SKM-1 (cell line): Measurements from ENCODE around the gene ARHGAP35.
"Not testable (repeated sequence)": the region's sequence is repeated elsewhere in the genome, so short reads cannot be mapped to it uniquely, and the experiment has no call there.

ENCODE experiments used
- DNase-seq: peaks from one replicate; lab custom pipeline; 2025; ENCODE audit not compliant: unreplicated experiment; lab: John Stamatoyannopoulos, UW

The ARHGAP35 gene

DNA sequence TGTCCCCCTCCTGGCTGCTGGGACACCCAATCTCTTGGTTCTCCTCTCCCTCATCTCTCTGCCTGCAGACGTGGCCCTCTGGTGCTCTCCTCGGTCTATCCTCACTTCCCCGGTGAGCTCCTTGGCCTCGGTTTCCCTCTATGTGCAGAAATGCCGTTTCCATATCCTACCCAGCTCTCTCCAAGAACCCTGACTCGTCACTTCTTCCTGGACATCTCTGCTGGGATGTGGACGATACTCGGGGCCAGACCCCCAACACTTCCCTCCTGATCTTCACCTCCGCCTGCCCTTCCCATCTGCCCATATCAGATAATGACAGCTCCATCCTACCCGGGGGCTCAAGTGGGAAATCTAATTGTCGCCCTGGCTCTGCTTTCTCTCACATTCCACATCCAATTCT, 18.0 kb upstream of the ARHGAP35 start:
- no peak for DNase-seq

DNA sequence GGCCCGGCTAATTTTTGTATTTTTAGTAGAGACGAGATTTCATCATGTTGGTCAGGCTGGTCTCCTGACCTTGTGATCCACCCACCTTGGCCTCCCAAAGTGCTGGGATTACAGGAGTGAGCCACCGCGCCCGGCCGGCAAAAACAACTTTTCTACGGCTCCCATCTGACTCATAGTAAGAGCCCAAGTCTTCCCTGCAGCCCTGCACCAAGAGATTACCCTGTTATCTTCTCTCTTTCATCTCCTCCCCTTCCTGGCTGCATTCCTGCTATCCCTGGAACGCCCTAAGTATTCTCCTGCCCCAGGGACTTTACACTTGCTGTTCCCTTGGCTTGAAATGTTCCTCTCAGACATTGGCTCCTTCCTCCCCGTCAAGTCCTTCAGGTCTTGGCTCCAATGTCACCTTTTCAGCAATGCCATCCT, 16.7 kb upstream of the ARHGAP35 start:
- no peak for DNase-seq

DNA sequence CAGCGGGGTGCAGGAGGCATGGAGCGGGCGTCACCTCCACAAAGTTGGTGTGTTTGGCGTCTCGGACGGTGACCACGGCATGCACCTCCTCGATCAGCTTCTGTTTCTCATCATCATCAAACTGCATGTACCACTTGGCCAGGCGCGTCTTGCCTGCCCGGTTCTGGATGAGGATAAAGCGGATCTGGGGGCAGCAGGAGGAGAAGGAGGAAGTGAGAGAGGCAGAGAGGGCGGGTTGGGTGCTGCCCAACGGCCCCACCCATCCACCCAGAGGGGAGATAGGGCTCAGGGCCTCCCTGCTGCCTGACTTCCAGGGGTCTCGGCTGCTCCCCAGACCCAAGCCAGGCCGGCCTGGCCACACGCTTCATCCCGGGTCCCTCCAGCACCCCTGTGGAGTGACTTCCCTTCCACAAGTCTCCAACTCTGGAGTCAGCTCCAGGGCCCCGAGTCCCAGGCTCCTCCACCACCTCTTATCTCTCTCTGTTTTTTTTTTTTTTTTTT, 14.8 kb upstream of the ARHGAP35 start:
- DNase-seq = no peak

DNA sequence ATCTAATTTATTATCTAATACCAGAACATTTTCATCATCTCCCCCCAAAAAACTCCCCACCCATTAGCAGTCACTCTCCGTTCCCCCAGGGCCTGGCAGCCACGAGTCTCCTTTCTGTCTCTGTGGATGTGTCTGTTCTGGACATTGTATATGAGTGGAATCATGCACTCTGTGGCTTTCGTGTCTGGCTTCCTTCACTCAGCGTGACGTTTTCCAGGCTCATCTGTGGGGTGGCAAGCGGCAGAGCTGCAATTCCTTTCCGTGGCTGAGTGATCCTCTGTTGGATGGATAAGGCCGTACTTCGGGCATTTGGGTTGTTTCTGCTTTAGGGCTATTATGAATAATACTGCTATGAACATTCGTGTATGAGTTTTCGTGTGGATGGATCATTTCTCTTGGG, 13.3 kb upstream of the ARHGAP35 start:
- no peak for DNase-seq

DNA sequence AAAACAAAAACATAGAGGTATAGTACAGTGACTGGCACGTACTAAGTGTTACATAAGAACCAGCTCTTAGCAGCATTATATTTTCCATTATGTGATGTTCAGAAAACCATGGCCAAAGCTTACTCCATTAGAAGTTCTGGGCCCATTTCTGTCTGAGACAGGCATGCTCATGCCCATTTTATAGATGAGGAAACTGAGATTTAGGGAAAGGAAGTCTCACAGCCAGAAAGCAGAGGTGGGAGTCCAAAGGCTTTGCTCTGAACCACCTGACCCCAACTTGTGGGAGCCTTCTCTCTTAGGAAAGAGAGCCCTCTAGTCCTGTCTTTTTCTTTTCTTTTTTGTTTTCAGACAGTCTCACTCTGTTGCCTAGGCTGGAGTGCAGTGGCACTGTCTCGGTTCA, 12.4 kb upstream of the ARHGAP35 start:
- DNase-seq = no peak

DNA sequence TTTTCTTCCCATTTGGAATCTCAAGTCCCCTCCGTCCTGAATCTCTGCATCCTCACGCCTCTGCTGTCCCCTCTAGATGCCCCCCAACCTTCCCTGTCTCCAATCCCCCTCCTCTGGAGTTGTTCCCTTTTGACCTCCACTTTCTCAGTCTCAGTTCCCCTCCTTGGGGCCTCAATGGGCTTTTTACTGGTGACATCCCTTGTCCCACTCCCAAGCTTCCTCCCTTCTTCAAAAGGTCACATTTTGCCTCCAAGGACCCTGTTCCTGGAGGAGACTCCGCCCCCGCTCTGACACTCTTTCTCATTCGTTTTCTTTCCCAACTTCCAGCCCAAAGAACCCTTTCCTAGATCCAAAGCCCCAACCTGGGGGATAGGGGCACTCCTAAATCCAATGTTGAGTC, 11.2 kb upstream of the ARHGAP35 start:
- no peak for DNase-seq

DNA sequence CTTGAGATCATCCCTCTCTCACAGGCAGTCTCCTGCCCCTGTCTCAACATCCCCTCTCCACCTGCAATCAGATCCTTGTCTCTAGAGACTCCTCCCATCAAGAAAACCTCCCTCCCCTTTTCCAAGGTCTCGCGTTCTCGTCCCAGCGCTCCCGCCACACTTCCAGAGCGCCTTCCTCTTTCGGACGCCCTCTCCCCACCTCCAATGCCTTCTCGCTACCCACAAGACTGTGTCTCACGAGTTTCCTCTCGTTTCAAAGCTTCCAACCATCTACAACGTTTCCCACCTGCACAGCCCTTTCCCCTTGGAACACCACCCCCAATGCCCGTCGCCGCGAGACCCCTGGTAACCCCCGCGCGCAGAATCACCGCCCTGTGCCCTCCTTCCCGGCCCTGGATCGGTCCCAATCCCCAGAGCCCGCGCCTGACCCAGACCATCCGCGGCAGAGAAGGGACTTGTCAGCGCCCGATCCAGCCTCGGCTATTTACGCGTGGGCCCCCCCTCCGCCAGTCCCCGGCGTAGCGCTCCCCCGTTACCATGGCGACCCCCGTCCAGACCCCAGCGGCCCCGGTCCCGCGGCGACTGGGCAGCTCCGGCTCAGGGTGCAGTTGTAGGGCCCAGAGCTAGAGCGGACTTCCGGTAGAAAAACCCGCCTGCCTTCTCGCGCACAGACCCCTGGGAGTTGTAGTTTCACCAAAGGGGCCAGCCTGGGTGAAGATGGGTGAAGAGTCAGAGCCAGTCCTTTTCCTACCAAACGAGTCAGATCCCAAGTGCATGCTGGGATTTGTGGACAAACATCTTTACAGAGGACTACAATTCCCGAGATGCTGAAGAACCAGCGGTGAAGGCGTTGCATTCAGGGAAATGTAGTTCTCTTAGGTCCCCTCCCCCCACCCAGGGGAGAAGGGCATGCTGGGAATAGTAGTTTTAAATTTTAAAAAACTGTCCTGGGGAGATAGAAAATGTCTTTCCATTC, 10.3 kb upstream of the ARHGAP35 start, which contains the start of gene AP2S1:
Gene AP2S1, minus strand, starts transcription at position 619 of the 976 bp plus-strand sequence. Its CDS starts 80 bp downstream, at position 539.
- DNase-seq = peak; percentile 51

DNA sequence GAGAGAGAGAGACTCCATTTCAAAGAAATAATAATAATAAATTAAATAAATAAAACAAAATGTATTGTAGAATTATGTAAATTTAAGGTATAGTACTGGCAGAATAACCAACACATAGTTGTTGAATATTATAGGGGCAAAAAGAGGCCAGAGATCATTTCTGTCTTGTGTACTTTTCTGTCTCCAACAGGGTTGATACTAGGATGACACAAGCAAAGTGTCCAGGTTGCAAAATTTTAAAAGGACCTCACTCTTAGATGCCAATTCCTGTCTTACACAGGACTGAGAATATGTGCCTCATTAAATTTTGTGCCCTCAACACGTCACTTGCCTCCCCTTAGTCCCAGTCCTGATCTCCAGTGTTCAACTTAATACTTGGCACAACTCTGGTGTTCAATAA, 8.0 kb upstream of the ARHGAP35 start:
- DNase-seq = no peak

DNA sequence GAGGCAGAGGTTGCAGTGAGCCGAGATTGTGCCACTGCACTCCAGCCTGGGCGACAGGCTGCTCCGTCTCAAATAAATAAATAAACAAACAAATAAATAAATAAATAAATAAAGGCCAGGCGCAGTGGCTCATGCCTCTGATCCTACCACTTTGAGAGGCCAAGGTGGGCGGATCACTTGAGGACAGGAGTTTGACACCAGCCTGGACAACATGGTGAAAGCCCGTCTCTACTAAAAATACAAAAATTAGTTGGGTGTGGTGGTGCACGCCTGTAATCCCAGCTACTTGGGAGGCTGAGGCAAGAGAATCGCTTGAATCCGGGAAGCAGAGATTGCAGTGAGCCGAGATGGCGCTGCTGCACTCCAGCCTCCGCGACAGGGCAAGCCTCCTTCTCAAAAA, 6.1 kb upstream of the ARHGAP35 start:
- not testable (repeated sequence) for DNase-seq

DNA sequence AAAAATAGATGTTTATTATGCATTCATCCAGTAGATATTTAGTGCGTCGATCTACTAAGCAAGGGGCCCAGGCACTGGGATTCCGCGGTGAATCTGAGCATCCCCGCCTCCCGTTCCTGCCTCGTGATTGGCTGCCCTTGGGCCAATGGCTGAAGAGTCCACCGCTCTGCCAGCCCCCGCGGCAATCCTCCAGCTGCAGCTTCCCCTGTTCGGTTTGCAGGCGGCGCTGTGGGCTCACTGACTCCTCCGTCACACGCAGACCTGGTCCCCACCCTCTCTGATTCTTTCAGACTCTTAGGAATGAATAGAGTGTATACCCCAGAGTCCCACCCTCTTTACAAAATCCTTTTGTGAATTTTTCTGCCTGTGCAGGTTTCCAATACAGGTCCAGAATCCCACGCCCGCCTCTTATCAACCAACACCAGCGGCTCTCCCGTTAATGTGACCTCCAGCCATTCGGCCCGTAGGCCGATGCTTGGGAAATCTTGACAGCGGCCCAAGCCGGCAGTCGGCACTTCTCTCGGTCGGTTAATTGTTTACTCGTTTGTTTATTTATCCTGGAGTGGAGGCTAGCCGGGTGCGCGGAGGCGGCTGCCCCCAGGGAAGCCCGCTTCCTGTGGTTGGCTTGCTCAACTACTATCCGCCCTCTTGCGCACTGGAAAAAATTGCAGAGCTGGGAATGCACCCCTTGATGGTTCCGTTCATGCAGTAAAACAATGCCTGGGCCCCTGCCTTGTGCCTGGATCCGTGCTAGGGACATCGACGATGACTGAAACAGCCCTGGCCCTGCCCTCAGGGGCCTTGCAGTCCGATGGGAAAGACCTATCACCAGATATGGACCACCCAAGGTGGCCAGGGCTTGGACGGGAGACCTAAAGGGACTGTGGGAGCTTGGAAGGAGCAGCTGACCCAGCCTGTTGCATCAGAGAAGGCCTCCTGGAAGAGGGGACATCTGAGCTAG, 4.5 kb upstream of the ARHGAP35 start:
- peak; percentile 66 for DNase-seq

DNA sequence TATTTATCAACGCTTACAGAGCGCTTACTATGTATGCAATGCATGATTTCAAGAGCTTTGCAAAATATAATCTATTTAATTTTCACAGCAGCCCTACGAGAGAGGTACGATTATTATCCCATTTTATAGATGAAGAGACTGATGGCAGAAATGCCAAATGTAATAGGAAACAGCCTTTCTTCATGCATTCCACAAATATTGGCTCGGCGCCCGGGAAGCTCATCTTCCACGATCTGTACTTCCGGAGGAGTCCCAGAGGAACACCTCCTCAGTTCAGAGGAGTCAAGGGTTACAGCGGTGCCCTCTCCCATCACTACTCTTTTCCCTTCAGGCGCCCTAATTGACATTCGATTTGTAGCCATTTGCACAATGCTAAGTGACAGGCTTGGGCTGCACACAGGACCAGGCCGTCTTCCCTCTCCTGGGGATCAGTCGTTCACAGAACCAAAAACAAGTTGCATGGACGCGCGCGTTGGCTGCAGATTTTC, 1.1 kb upstream of the ARHGAP35 start:
- DNase-seq = no peak

DNA sequence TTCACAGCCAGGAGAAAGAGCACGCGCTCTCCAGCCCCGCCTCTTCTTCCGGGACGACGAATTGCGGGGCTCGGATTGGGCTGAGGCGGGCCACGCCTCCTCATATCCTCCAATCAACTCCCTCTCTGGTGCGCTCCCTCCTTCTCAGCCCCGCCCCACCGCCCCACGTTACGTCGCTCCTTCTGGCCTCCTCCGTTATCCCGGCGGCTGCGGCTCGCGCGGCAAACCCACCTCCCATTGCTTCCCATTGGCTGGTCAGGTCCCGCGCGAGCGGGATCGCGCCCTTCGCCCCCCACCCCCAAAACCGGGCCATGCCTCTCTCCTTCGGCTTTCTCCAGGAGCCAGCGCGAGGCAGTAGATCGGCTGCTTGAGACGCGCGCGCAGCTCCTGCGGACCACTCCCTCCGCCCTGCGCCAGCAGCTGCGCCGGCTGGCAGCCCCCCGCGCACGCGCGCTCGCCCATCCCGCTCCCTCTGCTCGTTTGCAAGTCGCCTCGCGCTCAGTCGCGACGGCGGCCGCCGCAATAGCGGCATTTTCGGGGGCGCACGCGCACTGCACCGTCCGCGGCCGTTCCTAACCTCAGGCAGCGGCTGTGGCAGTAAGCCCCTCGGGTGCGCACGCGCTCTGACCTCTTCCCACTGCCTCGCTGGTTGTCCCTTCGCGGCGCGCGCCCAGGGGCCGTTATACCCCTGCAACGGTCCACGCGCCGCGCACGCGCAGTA, 512 bp upstream of the ARHGAP35 start:
- DNase-seq = peak; percentile 55

DNA sequence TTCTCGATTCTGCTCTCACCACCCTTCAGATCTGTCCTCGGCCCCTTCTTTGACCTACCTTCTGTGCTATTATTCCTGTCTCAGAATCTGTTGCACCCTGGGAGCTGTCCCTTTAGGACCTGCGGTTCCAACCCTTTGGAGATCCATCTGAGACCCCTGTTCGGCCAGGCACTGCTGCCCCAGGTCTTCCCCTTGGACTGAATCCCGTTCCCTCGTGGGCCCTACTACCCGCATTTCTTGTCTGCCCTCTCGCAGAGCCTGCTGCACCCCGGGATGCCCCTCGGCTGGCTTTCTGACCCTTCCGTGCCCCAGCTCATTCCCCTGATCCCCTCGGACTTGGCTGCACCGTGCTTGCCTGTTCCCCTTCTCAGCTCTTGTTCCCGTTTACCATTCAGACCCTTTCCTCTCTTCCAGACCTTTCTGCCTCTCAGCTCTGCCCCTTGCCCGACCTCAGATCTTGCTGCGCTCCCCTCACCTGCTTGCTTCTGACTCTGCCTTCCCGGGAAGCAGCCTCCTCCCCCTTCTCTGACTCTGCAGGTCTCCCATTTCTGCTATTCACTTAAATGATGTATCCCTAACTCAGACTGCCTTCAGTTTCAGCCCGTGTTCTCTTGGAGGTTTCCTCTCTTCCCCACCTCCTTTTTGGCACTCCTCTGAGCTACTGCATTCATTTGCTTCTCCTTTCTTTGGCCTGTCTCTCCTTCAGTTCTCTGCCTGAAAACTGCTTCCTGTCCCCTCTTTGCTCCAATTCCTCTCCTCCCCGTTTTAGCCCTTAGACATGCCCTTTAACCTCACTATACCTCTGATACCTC, 1.1 kb downstream of the ARHGAP35 start:
- DNase-seq = no peak

DNA sequence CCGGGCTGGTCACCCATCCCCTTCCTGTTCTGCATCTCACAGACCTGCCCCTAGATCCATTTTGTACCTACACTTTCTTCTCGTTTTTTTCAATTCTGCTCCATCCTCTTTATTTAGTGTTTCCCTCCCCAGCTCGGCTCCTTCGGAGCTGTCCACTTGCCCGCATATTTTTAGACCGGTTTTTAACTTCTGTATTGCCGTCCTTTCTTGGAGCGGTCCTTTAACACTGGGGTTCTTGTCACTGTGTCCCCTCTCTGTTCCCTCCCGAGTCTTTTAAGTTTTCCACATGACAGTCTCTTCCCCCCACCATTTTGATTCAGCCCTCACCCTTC, 1.7 kb downstream of the ARHGAP35 start:
- no peak for DNase-seq

DNA sequence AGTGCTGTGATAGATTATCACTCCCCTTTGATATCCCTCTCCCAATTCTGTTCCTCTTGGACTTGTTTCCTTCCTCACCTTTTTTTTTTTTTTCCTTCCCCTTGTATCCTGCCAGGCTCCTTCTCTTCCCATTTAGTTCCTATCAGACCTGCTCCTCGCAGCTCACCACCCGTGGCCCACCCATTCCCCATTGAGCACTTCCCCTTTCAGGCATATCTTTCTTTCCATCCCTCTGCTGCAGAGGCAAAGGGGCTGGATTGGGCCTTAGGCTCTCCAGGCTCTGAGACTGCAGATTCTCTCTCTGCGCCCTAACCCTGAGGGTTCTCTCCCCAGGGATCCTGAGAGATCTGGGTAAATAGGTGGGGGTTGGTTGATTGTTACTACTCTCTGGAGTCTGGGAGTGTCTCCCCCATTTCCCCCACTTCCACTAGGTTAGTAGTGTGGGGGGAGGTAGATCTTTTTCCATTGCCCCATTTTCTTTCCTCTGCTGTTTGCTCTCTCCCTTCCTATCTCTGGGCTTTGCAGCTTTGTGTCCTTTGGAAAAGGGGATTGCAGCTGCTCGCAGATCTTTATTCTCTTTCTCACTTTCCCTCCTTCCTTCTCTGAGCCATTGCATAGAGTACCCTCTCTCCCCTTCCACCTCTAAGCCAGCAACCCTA, 2.3 kb downstream of the ARHGAP35 start:
- no peak for DNase-seq

DNA sequence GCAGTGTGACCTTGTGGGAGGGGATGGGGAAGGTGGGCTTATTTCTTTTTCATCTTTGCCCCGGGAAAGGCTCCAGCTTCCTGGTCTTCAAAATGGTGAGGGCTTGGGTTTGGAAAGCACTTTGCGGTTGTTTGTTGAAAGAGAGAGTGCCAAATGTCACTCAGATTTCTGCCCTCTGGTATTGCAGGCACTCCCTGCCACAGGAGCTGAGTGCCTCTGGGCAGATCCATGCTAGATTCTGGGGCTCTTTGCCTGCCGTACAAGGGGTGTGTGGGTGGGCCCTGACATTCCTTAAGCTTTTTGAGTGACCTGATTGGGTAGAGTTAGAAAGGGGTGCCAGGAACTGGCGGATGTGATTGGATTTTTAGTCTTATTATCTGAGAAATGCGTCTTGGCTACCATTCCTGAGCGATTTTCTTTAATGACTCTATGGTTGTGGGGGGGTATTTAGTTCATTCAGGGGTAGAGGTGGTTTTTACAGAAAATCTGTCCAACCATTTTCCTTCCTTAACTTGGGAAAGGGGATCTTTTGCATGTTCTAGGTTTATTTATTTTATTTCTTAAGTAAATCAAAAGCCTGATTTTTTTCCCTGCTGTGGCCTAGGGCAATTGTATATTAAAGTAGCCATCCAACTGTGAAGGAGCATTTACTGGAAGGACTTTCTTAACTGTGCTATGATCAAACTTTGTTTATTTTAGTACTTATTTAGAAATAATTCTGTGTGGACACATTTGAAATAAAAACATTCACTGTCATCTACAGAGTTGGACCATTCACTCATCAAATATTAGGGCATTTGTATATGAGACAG, 3.2 kb downstream of the ARHGAP35 start:
- DNase-seq = no peak

DNA sequence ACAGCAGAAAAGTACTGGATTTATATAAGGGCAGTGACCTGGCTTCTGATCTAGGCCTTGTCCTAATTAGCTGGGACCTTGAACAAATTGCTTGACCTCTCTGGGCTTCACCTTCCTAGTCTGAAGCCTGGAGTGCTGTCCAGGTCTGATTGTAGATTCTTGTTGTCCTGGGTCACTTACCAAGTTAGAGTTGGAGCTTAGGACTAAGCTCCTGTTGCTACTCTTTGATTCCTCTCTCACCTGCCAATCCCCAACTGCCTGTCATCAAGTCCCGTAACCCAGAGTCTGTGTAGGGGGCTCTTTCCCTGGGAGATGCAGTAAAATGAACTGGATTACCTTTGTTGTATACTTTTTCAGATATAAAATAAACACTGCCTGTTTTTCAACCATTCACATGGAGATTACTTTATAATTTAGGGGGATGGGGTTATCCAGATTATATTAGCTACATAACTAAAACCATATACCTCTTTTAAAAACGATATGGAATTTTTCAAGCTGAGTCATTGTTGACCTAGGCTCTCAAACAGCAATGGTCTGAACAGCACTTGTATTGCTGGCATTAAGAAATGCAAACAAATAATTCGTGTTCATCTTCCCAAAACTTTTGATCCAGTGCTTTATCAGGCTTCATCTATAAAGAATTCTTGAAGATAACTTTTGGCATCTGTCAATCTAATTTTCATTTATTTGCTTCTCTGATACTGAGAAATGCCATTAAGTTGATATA, 5.8 kb downstream of the ARHGAP35 start:
- no peak for DNase-seq

DNA sequence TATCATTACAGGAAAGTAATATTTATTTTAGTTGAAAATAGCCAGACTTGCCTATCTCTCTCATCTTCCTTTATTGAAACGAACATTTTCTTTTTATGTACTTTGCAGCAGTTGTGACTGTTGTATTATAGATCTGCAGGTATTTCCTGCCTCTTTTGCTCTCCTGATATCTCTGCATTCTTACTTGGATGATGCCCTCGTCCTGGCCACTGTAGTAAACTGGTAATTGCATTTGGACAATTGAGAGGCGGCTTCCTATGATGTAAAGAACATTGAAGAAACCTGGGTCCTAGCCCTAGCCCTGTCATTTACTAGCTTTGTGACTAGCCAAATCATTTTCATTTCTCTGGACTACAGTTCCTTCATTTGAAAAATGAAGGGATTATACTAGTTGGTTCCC, 6.4 kb downstream of the ARHGAP35 start:
- no peak for DNase-seq
